T-helper 17 cell (primary cell): ENCODE data around the gene ADCY4. TPM values are rescaled to one million over a fixed set of nuclear protein-coding genes. Genes with fewer than 3 reads are reported as not detected.
"Not testable (repeated sequence)": the region's sequence is repeated elsewhere in the genome, so short reads cannot be mapped to it uniquely, and the experiment has no call there.

Source experiments
- ATAC-seq: fragments of 150-1000 bp; cut with Tn5 transposase; 2 replicates; pipeline ENCODE4 v1.10.0; 2021; ENCODE audit warnings: mild to moderate bottlenecking, moderate library complexity
- DNase-seq, 3 donors: peaks; one replicate each; pipeline versions ENCODE4 v3.0.0 to v3.0.0-alpha.2; 2020 to 2021
- H3K9me3 ChIP-seq: one replicate; pipeline ENCODE4 v1.7.0; 2013; ENCODE audit warnings: low read length, mild to moderate bottlenecking; ENCODE audit not compliant: control insufficient read depth, poor library complexity, severe bottlenecking
- H3K27ac Mint-ChIP-seq: one replicate; pipeline ENCODE4 v1.8.0; 2022; ENCODE audit warnings: mild to moderate bottlenecking, moderate library complexity, mixed read lengths
- H3K27me3 Mint-ChIP-seq: one replicate; pipeline ENCODE4 v1.8.0; 2022; ENCODE audit warnings: mixed read lengths
- H3K36me3 Mint-ChIP-seq: one replicate; pipeline ENCODE4 v1.8.0; 2022; ENCODE audit warnings: low read depth, mixed read lengths
- H3K4me1 Mint-ChIP-seq: one replicate; pipeline ENCODE4 v1.8.0; 2022; ENCODE audit warnings: mild to moderate bottlenecking, mixed read lengths
- H3K4me3 Mint-ChIP-seq: one replicate; pipeline ENCODE4 v1.8.0; 2022; ENCODE audit warnings: mild to moderate bottlenecking, moderate library complexity, mixed read lengths
- total RNA-seq, 4 donors: library from RNA in 2 of 4; stranded (reverse) in 2 of 4; gene quantifications; one replicate each; pipeline ENCODE4 v1.2.3 and lab custom pipeline; 2022 to 2026

Gene ADCY4
- total RNA-seq, 2 donors from 2014 or later = 5.4 to 7.9 TPM

DNA sequence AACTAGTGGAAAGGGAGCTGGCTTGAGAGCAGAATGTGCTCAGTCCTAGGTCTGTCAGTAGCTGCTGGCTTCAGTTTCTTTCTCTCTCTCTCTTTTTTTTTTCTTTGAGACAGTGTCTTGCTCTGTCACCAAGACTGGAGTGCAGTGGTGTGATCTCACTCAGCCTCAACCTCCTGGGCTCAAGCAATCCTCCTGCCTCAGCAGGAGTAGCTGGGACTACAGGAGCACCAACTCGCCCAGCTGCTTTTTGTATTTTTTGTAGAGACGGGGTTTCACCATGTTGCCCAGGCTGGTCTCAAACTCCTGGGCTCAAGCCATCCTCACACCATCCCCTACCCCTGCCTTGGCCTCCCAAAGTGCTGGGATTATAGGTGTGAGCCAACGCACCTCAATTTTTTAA, 36.7 kb upstream of the ADCY4 start:
- H3K9me3 ChIP-seq, H3K4me3 Mint-ChIP-seq, H3K27ac Mint-ChIP-seq: not testable (repeated sequence)

DNA sequence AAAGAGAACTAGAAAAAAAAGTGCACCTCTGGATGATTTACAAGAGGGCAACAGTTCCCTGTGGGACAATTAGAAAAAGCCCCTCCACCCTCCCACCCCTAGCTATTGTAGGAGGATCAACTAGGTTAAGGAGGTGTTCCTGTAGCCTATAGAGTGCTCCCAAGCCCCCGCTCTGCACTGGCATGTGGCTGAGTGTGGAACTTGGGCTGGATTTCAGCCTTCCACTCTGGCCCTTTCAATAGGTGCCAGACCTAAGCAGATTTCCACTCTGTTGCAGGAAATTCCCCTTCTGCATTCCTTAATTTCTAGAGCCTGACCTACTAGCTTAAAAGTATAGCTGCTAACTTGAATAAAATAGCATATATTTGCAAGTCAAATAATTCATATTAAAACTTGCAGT, 35.9 kb upstream of the ADCY4 start:
- H3K27ac Mint-ChIP-seq = no peak overlapping the region
- H3K9me3 ChIP-seq = no peaks in the 10 kb centered on the region
- H3K4me1 Mint-ChIP-seq = peaks cover 18% of the 10 kb centered on the region
- H3K27me3 Mint-ChIP-seq = peaks cover 44% of the 10 kb centered on the region
- H3K36me3 Mint-ChIP-seq = no peaks in the 10 kb centered on the region
- ATAC-seq (no peak), DNase-seq (no peak)
- H3K4me3 Mint-ChIP-seq = no peak overlapping the region

More for the DNA sequence above, 36.7 kb upstream of the ADCY4 start:
- H3K27me3 Mint-ChIP-seq = peaks cover 42% of the 10 kb centered on the region
- DNase-seq, ATAC-seq, H3K36me3 Mint-ChIP-seq: not testable (repeated sequence)
- peaks cover 15% of the 10 kb centered on the region for H3K4me1 Mint-ChIP-seq

GRCh38 chr14:24369907-24370687, 35.2 kb upstream of the ADCY4 start:
- no peaks in the 10 kb centered on the region for H3K36me3 Mint-ChIP-seq
- H3K27me3 Mint-ChIP-seq = peaks cover 44% of the 10 kb centered on the region
- peaks cover 25% of the 10 kb centered on the region for H3K4me1 Mint-ChIP-seq
- no peak for ATAC-seq
- H3K9me3 ChIP-seq = no peaks in the 10 kb centered on the region
- no peak overlapping the region for H3K27ac Mint-ChIP-seq
- DNase-seq = no peak
- no peak overlapping the region for H3K4me3 Mint-ChIP-seq

DNA sequence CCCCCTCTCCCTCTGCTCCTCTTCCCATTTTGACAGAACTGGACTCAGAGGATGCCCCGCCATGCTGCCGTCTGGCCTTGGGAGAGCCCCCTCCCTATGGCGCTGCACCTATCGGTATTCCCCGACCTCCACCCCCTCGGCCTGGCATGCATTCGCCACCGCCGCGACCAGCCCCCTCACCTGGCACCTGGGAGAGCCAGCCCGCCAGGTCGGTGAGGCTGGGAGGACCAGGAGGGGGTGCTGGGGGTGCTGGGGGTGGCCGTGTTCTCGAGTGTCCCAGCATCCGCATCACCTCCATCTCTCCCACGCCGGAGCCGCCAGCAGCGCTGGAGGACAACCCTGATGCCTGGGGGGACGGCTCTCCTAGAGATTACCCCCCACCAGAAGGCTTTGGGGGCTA, 34.6 kb upstream of the ADCY4 start:
- Mint-ChIP-seq H3K4me1 (peaks cover 27% of the 10 kb centered on the region), H3K36me3 (no peaks in the 10 kb centered on the region), H3K27ac (no peak overlapping the region), H3K27me3 (peaks cover 47% of the 10 kb centered on the region), H3K4me3 (peak overlapping the region; percentile 74)
- no peaks in the 10 kb centered on the region for H3K9me3 ChIP-seq
- ATAC-seq = no peak
- DNase-seq = no peak

- Mint-ChIP-seq H3K27me3 (peaks cover 41% of the 10 kb centered on the region), H3K4me3 (peak overlapping the region; percentile 83), H3K36me3 (no peaks in the 10 kb centered on the region), H3K4me1 (peaks cover 27% of the 10 kb centered on the region), H3K27ac (no peak overlapping the region)
- DNase-seq = peak in 1 of 3 donors; percentile 16
- ATAC-seq = peak; percentile 32
- no peaks in the 10 kb centered on the region for H3K9me3 ChIP-seq
Measured at GRCh38 chr14:24368562-24369252, 33.8 kb upstream of the ADCY4 start.

- no peak overlapping the region for H3K27ac Mint-ChIP-seq
- H3K9me3 ChIP-seq = no peaks in the 10 kb centered on the region
- DNase-seq = no peak
- ATAC-seq = no peak
- no peaks in the 10 kb centered on the region for H3K36me3 Mint-ChIP-seq
- peak overlapping the region; percentile 83 for H3K4me3 Mint-ChIP-seq
- H3K4me1 Mint-ChIP-seq = peaks cover 27% of the 10 kb centered on the region
- peaks cover 45% of the 10 kb centered on the region for H3K27me3 Mint-ChIP-seq
Measured at GRCh38 chr14:24368212-24368561, 33.3 kb upstream of the ADCY4 start.

DNA sequence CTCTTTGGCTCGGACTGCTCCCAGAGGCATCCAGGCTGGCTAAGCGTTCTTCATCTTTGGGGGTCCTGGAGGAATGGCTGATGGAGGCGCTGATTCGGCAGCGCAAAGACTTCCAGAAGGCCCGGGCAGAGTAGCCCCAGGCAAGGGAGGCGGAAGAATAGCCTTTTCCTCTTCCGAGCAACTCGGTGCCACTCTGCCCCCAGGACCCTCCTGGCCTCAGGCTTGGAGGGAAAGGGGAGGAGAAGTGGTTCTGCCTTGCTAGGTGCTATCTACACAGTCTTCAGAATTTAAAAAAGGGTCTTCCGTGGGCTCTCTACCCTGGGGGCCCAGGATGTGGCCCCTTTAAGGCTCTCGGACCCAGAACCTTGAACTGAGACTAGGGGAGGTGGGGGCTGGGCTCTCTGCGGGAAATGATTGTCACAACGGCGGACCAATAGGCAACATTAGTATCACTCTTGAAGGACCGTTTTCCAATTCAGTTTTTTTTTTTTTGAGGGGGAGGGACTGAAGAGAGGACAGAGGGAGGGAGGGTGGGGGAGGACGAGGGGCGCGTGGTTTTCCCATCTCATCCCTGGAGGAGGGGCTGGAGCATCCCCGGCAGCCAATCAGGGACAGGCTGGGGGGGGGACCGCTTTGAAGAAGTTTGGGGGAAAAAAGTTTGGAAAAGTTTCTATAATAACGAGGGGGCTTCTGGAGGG, 32.8 kb upstream of the ADCY4 start, which contains the start of gene NFATC4:
NFATC4 (plus strand) TSS at position 671 of the 698 bp plus-strand sequence. CDS start 157 bp downstream, outside the sequence.
- H3K27me3 Mint-ChIP-seq = peaks cover 46% of the 10 kb centered on the region

GRCh38 chr14:24366721-24367513, 32.0 kb upstream of the ADCY4 start:
- peak; percentile 52 for ATAC-seq
- no peak for DNase-seq
- H3K27me3 Mint-ChIP-seq = peaks cover 47% of the 10 kb centered on the region
- H3K4me1 Mint-ChIP-seq = peaks cover 27% of the 10 kb centered on the region
- H3K27ac Mint-ChIP-seq = no peak overlapping the region
- peak overlapping the region; percentile 83 for H3K4me3 Mint-ChIP-seq
- no peaks in the 10 kb centered on the region for H3K9me3 ChIP-seq
- no peaks in the 10 kb centered on the region for H3K36me3 Mint-ChIP-seq

More for the DNA sequence above, 32.8 kb upstream of the ADCY4 start, which contains the start of gene NFATC4:
- Mint-ChIP-seq H3K4me3 (peak within 1 kb of the TSS; percentile 83), H3K4me1 (peaks cover 27% of the 10 kb centered on the region), H3K36me3 (no peaks in the 10 kb centered on the region), H3K27ac (no peak within 1 kb of the TSS)
- H3K9me3 ChIP-seq = no peaks in the 10 kb centered on the region
- no peak for ATAC-seq
- no peak for DNase-seq

DNA sequence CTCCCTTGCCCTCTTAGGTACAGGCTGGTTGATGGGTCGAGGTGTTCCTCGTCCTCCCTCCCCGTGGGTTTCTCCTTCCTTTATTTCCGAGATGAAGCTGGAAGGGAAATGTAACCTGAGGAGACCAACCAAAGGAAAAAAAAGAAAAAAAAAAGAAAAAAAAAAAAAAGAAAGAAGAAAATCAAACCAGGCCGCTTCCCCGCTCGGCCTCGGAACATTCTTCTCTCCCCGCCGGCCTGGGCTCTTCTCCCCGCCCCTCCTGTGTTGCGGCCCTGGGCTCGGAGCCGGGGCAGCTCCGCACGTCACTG, 31.5 kb upstream of the ADCY4 start:
- peaks cover 52% of the 10 kb centered on the region for H3K27me3 Mint-ChIP-seq
- no peak for ATAC-seq
- H3K4me3 Mint-ChIP-seq = peak overlapping the region; percentile 83
- H3K9me3 ChIP-seq = no peaks in the 10 kb centered on the region
- no peak for DNase-seq
- H3K27ac Mint-ChIP-seq = no peak overlapping the region
- peaks cover 4% of the 10 kb centered on the region for H3K36me3 Mint-ChIP-seq
- peaks cover 27% of the 10 kb centered on the region for H3K4me1 Mint-ChIP-seq

- Mint-ChIP-seq H3K36me3 (peaks cover 4% of the 10 kb centered on the region), H3K4me3 (peak overlapping the region; percentile 83), H3K4me1 (peaks cover 27% of the 10 kb centered on the region), H3K27ac (peak overlapping the region; percentile 14), H3K27me3 (peaks cover 58% of the 10 kb centered on the region)
- H3K9me3 ChIP-seq = no peaks in the 10 kb centered on the region
- peak; percentile 25 to 35 (median 29) for DNase-seq
- peak; percentile 79 for ATAC-seq
Measured at GRCh38 chr14:24365600-24366412, 30.9 kb upstream of the ADCY4 start.

- no peaks in the 10 kb centered on the region for H3K9me3 ChIP-seq
- H3K27me3 Mint-ChIP-seq = peaks cover 62% of the 10 kb centered on the region
- peaks cover 4% of the 10 kb centered on the region for H3K36me3 Mint-ChIP-seq
- H3K27ac Mint-ChIP-seq = no peak overlapping the region
- H3K4me3 Mint-ChIP-seq = no peak overlapping the region
- no peak for ATAC-seq
- DNase-seq = no peak
- peaks cover 27% of the 10 kb centered on the region for H3K4me1 Mint-ChIP-seq
Measured at GRCh38 chr14:24364841-24365240, 30.0 kb upstream of the ADCY4 start.

GRCh38 chr14:24363401-24363800, 28.5 kb upstream of the ADCY4 start:
- Mint-ChIP-seq H3K27ac (no peak overlapping the region), H3K4me1 (peaks cover 27% of the 10 kb centered on the region), H3K36me3 (peaks cover 4% of the 10 kb centered on the region), H3K27me3 (peaks cover 61% of the 10 kb centered on the region), H3K4me3 (no peak overlapping the region)
- H3K9me3 ChIP-seq = no peaks in the 10 kb centered on the region
- ATAC-seq (no peak), DNase-seq (no peak)
